Activated CD4-positive, alpha-beta T cell treated with anti-CD3 and anti-CD28 coated beads, Interleukin-2, amount 10 ng/mL, durations not matched to agents 24 days and 14 days (primary cell): ENCODE data around the gene ZFP14. TPM values are rescaled to one million over a fixed set of nuclear protein-coding genes. Genes with fewer than 3 reads are reported as not detected.
"Not testable (repeated sequence)": the region's sequence is repeated elsewhere in the genome, so short reads cannot be mapped to it uniquely, and the experiment has no call there.

Source experiments
- DNase-seq: peaks from one replicate; pipeline ENCODE4 v3.0.0; 2022
- H3K27ac Mint-ChIP-seq: one replicate; pipeline ENCODE4 v1.8.0; 2022; ENCODE audit warnings: mild to moderate bottlenecking, mixed read lengths
- H3K27me3 Mint-ChIP-seq: one replicate; pipeline ENCODE4 v1.8.0; 2022; ENCODE audit warnings: mixed read lengths
- H3K36me3 Mint-ChIP-seq: one replicate; pipeline ENCODE4 v1.8.0; 2022; ENCODE audit warnings: low read depth, mild to moderate bottlenecking, mixed read lengths
- H3K4me1 Mint-ChIP-seq: one replicate; pipeline ENCODE4 v1.8.0; 2021; ENCODE audit warnings: mixed read lengths
- H3K4me3 Mint-ChIP-seq: one replicate; pipeline ENCODE4 v1.8.0; 2022; ENCODE audit warnings: mild to moderate bottlenecking, moderate library complexity, mixed read lengths
- H3K9me3 Mint-ChIP-seq: one replicate; pipeline ENCODE4 v1.8.0; 2021; ENCODE audit warnings: mixed read lengths
- intact Hi-C: fragments of 100-400 bp; cut with micrococcal nuclease; formaldehyde crosslinking; loops from one replicate; pipeline ENCODE4 v1.15.1; 2023
- total RNA-seq: library from RNA; stranded (reverse); gene quantifications from 2 replicates; pipeline ENCODE4 v1.2.3, GENCODE V29; 2022

Gene ZFP14
- total RNA-seq, 1 donor from 2014 or later = 3.2 TPM

DNA sequence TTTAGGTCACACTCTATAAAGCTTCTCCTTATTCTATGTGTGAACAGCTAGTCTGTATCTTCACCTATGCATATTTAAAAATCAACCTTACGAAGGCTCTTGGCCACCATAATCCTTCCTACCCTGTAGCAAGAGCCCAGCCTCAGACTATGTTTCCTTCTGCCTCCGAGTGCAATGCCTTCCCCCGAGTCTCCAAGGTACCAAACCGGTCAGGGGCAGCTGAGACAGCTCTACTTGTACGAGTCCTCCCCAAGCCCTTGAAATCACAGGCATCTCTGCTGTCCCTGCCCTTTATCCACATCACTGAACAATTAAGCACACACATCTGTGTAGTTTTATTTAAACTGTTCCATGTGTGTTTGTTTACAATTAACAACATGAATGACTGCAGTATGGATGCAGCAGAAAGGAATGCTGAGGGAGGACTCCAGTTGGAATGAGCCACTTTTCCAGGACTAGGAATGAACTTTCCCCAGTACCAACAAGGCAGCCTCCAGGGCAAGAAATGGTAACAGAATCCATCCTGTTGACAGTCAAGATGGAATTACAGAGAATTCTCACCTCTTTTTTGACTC is 68.5 kb downstream of the ZFP14 start:
- DNase-seq, H3K36me3 Mint-ChIP-seq, H3K4me3 Mint-ChIP-seq, intact Hi-C loops, H3K4me1 Mint-ChIP-seq, H3K9me3 Mint-ChIP-seq, H3K27me3 Mint-ChIP-seq, H3K27ac Mint-ChIP-seq: not testable (repeated sequence)

DNA sequence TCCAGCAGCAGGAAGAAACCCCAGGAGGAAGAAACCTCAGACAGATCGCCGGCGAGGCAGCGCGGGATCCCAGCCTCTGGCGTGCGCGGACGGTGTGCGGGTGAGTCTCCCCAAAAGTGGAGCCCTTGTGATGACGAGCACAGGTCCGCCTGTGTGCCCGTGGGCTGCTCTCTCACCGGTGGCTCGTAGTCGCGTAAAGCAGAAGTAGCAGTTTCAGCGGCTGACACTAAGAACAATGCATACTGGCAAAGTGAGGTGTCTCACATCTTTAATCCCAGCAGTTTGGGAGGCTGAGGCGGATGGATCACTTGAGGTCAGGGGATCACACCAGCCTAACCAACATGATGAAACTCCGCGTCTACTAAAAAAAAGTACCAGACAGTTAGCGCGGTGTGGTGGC is 69.2 kb downstream of the ZFP14 start:
- H3K36me3 Mint-ChIP-seq, intact Hi-C loops, H3K4me1 Mint-ChIP-seq, DNase-seq, H3K27me3 Mint-ChIP-seq, H3K9me3 Mint-ChIP-seq, H3K27ac Mint-ChIP-seq: not testable (repeated sequence)
- H3K4me3 Mint-ChIP-seq = peak overlapping the region; percentile 15

DNA sequence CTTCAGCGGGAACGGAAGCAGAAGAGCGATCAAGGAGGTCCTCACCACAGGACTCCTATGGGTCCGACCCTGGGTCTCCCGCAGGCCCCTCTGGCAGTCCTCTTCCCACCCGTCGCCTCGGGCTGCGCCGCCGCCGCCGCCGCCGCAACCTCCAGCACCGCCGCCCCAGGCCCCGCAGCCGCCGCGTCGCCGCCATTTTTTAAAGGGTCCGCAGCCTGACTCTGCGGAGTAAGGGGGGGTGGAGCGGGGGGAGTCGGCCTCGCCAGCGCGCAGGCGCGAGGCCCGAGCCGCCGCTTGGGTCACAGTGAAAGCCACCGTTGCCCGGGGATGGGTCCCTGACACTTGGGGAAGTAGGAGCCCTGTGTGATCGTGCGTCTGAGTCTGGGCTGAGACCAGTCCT is 69.7 kb downstream of the ZFP14 start:
- H3K27ac Mint-ChIP-seq, H3K36me3 Mint-ChIP-seq, intact Hi-C loops, H3K9me3 Mint-ChIP-seq, DNase-seq, H3K27me3 Mint-ChIP-seq, H3K4me1 Mint-ChIP-seq: not testable (repeated sequence)
- peak overlapping the region; percentile 15 for H3K4me3 Mint-ChIP-seq

DNA sequence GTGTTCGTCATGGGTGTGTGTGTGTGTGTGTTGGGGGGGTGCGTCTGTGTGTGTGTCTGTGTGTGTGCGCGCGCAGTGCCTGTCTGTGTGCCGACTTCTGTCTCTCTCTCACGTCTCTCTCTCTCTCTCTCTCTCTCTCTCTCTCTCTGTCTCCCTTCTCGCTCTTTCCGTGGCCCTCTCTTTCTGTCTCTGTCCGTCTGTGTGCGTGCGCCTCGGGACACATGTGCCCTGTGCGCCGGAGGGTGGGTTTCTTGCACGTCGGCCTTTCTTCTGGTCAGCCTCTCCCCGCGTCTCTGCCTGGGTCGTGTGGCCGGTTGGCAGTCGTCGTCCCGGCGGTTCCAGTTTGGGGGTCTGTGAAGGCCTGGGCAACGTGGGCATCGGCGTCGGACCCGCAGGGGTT is 86.7 kb downstream of the ZFP14 start:
- H3K36me3 Mint-ChIP-seq, H3K27ac Mint-ChIP-seq, H3K4me3 Mint-ChIP-seq, DNase-seq, H3K27me3 Mint-ChIP-seq, H3K9me3 Mint-ChIP-seq, intact Hi-C loops, H3K4me1 Mint-ChIP-seq: not testable (repeated sequence)

Other genes starting within 250 kb of the ZFP14 start
- 351 and 362 TPM in 2 replicates for gene CAPNS1, start 239.1 kb downstream of the ZFP14 start, total RNA-seq
- not detected in 2 replicates for gene COX7A1, start 226.8 kb downstream of the ZFP14 start, total RNA-seq
- gene ZNF565, start 164.5 kb downstream of the ZFP14 start, total RNA-seq = 1.6 and 2.2 TPM in 2 replicates
- 84.6 and 90.3 TPM in 2 replicates for gene ZNF146, start 164.1 kb downstream of the ZFP14 start, total RNA-seq
- 4.4 and 4.8 TPM in 2 replicates for gene ZFP82, start 39.4 kb upstream of the ZFP14 start, total RNA-seq
- gene ZNF566, start 110.4 kb upstream of the ZFP14 start, total RNA-seq = 7.2 and 8.5 TPM in 2 replicates
- 6.7 and 8.0 TPM in 2 replicates for gene ZNF260, start 149.1 kb upstream of the ZFP14 start, total RNA-seq
- 16.8 and 17.6 TPM in 2 replicates for gene ZNF529, start 194.1 kb upstream of the ZFP14 start, total RNA-seq
- 9.5 and 13.2 TPM in 2 replicates for gene ZNF382, start 226.1 kb upstream of the ZFP14 start, total RNA-seq